GM12801 (cell line): ENCODE data around the gene ZNF280D.

ENCODE experiments used
- TF ChIP-seq, protein P1 (sequence below): IDR thresholded peaks from one replicate; pipeline ENCODE4 v1.5.1; 2011; ENCODE audit warnings: control low read depth; ENCODE audit not compliant: insufficient read length; ENCODE audit errors: extremely low read depth

Gene ZNF280D

DNA sequence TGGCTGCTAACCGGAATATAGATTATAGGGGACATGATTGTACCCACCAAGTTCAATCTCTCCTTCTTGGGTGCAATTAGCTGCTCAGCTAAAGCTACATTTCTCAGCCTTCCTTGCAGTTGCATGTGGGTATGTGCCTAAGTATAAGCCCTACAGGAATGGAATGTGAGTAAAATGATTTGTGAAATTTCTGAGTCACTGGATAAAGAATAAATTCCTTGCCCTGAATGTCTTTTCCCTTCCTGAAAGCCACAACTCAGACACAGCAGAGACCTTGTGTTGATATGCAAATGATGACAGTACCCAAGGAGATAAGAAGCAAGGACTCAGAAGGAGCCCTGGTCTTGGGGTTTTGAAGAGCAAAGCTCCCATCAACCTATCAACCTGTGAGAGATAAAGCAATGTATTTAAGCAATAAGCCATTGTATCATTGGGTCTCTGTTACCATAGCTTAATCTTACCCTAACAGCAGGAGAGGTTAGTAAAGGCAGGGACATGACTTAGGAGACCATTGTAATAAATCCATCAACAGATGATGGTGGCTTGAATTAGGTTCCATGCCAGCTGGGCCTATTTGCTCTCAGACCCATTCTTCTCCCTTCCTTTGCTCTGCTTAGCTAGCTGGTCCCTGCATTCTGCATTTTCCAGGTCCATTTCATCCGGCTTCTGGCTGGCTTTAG, 25.6 kb upstream of the ZNF280D start:
- TF ChIP-seq, protein P1, sequence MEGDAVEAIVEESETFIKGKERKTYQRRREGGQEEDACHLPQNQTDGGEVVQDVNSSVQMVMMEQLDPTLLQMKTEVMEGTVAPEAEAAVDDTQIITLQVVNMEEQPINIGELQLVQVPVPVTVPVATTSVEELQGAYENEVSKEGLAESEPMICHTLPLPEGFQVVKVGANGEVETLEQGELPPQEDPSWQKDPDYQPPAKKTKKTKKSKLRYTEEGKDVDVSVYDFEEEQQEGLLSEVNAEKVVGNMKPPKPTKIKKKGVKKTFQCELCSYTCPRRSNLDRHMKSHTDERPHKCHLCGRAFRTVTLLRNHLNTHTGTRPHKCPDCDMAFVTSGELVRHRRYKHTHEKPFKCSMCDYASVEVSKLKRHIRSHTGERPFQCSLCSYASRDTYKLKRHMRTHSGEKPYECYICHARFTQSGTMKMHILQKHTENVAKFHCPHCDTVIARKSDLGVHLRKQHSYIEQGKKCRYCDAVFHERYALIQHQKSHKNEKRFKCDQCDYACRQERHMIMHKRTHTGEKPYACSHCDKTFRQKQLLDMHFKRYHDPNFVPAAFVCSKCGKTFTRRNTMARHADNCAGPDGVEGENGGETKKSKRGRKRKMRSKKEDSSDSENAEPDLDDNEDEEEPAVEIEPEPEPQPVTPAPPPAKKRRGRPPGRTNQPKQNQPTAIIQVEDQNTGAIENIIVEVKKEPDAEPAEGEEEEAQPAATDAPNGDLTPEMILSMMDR, result no peak

DNA sequence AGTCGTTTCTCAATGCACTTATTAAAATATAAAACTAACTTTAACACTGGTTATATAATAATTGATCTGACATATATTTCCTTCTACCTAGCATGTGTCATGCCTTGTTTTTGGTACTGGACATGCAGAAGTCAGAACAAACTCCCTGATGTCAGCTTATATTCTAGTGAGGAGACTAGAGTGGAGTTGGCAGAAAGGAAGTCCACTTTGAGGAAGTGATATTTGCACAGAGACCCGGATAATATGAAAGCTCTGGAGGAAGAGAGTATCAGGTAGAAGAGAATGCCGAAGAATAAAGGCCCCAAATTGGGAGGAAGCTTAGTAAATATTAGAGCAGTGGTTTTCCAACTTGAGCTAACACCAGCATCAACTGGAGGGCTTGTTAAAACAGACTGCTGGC, 24.6 kb upstream of the ZNF280D start:
- TF ChIP-seq, protein P1, result no peak

DNA sequence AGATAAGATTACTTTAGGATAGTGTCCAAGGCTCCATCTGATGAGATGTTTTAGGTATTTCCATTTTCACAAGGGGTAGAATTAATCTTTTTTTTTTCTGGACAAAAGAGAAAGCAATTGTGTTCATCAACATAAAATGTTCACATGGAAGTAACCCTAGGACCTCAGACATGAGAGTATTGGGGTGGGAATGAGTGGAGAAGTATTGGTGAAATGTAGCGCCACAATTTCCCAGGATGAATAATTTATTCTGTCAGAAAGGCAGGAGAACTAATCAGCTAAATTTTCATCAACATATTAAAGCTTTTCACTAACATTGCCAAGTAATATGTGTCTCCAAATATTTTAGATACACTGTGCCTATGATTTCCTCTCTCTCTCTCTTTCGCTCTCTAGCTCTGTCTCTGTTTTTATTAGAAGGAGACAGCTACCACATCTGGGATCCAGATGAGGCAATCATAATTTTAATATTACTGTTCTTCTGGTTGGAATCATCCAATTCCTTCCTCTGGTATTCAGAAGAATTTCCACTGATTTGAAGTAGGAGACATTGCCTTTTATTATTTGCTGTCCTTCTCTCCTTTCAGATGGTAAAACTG, 21.6 kb upstream of the ZNF280D start:
- TF ChIP-seq, protein P1, result no peak

DNA sequence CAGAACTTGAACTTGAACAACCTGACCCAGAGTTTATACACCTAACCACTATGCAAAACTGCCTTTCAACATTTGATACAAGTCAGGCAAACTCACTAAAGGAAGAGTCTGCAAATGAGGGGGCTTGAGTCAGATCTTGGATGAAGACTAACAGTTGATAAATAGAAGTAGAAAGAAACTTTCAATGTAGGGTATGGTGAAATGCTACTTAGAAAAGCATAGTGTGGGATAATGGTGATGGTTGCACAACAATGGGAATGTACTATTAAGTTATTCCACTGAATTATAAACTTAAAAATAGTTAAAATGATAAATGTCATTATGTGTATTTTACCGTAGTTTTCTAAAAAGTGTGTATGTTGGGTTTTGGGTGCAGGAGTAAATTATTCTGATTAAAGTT, 19.7 kb upstream of the ZNF280D start:
- TF ChIP-seq, protein P1, result no peak

DNA sequence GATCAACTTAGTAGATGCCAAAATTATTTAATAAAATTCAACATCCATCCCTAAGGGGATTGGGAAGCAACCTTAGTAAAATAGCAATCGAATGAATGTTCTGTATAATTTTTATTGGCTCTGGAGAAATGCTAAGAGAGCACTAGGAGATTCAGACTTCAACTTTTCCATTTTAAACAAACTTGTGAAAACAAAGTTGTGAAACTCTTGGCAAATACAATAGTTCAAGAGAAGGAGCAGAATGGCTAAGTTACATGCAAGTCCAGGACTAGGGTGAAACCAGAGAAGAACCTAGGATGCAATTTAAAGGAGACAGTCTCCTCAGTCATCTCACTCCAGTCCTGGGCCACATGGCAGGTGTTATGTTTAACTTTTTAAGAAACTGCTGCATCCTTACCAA, 16.7 kb upstream of the ZNF280D start:
- TF ChIP-seq, protein P1, result no peak

DNA sequence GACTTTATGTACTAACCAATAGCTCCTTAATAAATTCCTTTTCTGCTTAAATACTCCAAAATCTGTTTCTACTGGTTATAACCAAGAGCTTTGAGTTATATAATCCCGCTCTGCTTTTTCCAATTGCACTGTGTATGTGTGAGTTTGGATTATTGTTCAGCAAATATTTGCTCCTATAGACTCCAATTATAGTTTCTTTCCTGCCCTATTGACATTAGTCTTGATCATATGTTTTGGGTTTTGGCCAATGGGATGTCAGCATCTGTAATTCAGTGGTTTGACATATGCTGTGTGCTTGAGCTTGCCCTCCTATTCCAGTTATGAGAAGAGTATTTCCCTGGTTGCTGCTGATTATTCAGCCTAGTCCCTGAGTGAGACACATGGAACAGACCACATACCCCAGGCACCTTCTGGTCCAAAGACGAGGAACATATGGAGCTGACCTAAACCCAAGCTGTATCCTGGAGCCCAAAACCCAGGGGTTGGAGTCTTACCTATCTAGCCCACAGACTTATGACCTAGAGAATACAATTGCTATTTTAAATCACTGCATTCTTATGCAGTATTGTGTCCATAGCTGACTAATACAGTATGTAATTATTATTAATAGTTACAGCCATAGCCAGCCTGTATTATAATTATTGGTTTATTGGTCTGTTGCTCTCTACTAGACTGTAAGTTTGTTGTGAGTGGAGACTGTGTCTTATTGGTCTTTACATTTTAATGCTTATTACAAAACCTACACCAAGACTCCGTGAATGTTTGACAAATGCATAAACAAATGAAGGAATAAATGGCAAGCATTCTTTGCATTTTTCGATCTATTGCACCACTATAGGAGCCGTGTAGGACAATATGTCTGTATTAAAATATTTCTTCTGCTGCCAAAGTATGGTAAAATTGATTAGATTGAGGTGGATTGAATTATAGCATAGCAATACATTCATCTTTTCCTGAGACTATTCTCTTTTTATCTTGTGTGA, 11.7 kb upstream of the ZNF280D start:
- TF ChIP-seq, protein P1, result no peak

DNA sequence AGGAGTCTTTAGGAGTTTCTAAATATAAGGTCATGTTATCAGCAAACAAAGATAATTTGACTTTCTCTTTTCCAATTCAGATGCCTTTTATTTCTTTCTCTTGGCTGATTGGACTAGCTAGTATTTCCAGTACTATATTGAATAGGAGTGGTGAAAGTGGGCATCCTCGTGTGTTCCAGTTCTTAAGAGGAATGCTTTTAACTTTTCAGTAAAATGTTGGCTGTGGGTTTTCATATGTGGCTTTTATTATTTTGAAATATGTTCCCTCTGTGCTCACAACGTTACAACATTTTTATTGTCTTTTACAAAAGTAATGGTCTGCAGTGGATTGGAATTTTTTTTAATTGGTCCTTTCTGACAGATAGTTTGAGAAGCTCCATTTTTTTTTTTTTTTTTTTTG, 8.2 kb upstream of the ZNF280D start:
- TF ChIP-seq, protein P1, result no peak
